OCI-LY7 (cell line): ENCODE data around the gene ALPK3.

Experiments used
- EZH2phosphoT487 ChIP-seq: fragments of 200-600 bp; sonication (generic); IDR thresholded peaks from 2 replicates; pipeline ENCODE4 v1.6.1; 2018; ENCODE audit warnings: low read depth, borderline replicate concordance, mild to moderate bottlenecking, mixed run types, antibody characterized with exemption, low read length, moderate library complexity, mixed read lengths
- TF ChIP-seq, protein P1 (sequence below): fragments of 200-600 bp; sonication (generic); conservative IDR thresholded peaks from 2 replicates; pipeline ENCODE4 v1.5.1; 2014; ENCODE audit warnings: mild to moderate bottlenecking, antibody characterized with exemption, low read length, moderate library complexity, mixed read lengths

DNA sequence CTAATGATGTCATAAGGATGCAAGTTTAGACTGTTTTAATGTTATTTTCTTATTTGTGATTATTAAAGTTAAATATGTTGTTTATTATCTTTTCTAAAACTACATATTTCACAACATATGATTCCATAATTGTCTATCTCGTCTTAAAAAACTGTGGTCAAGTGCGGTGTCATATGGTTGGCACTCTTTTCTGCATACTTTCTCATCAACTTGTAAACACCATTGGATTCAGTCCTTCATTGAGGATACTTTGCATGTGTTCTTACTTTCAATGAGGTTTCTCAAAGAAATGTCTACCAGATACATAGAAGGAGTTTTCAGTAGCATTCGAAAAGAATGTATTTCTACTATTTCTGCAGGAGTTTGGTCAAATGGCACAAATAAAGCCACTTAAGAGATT is 22.0 kb upstream of the ALPK3 start:
- TF ChIP-seq, protein P1, sequence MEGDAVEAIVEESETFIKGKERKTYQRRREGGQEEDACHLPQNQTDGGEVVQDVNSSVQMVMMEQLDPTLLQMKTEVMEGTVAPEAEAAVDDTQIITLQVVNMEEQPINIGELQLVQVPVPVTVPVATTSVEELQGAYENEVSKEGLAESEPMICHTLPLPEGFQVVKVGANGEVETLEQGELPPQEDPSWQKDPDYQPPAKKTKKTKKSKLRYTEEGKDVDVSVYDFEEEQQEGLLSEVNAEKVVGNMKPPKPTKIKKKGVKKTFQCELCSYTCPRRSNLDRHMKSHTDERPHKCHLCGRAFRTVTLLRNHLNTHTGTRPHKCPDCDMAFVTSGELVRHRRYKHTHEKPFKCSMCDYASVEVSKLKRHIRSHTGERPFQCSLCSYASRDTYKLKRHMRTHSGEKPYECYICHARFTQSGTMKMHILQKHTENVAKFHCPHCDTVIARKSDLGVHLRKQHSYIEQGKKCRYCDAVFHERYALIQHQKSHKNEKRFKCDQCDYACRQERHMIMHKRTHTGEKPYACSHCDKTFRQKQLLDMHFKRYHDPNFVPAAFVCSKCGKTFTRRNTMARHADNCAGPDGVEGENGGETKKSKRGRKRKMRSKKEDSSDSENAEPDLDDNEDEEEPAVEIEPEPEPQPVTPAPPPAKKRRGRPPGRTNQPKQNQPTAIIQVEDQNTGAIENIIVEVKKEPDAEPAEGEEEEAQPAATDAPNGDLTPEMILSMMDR = no peak
- no peak for TF ChIP-seq EZH2phosphoT487
